ENCODE results near the gene ALKBH6. TPM values are rescaled to one million over a fixed set of nuclear protein-coding genes. Genes with fewer than 3 reads are reported as not detected.

ALKBH6 gene
- total and polyA plus RNA-seq, 4 donors = 6.3 to 11.8 (median 8.8) TPM

DNA sequence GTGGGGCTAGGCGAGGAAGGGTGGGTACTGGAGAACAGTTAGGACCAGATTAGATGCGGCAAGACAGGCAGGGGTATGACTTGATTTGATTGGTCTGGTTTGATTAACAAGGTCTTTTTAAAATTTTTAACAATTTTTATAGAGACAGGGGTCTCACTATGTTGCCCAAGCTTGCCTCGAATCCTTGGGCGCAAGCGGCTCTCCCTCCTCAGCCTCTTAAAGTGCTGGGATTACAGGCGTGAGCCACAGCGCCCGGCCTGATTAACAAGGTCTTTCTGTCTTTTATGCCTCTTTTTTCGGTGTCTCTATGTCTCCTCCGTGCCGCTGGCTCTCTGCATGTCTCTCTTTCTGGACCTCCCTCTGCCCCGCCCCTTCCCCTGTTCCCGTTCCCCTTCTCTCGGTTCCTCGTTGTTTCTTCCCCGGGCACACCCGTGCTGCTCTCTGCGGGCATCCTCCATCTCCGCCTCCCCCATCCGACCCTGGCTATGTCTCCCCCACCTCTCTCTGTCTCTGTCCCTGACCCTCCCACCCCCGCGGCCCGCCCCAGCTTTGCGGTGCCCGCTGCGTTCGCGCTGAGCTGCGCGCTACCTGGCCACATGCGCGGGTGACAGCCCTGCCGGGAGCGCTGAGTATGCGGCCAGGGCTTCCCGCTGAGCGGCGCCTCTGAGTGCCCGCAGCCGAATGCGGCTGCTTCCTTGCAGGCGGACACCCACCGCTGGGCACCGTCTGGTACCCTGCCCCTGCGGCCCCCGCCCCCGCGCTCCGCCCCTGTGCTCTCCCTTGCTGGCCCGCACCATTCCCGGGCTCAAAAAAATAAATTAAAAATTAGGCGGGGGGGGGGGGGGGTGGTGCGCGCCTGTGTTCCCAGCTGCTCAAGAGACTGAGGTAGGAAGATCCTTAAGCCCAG lies 27.1 kb downstream of the ALKBH6 start:
- Histone ChIP-seq H3K4me1 (ENCODE audit: control insufficient read depth in 4 of 4, insufficient read depth in 4 of 4, low read length in 3 of 4) (peaks cover 0 to 4% (median 0%) of the 10 kb centered on the region in 4 donors), H3K9me3 (ENCODE audit: control insufficient read depth in 4 of 4, low read length in 3 of 4) (no peaks in the 10 kb centered on the region), H3K4me3 (ENCODE audit: low read depth in 1 of 3, low read length in 3 of 3) (peak overlapping the region in 1 of 3 donors; percentile 36), H3K9ac (ENCODE audit: low read depth in 1 of 2, low read length in 2 of 2) (no peak overlapping the region), H3K36me3 (ENCODE audit: control insufficient read depth in 4 of 4, insufficient read depth in 3 of 4, low read depth in 1 of 4, low read length in 3 of 4) (no peaks in the 10 kb centered on the region), H3K27ac (ENCODE audit: low read depth in 1 of 2, low read length in 2 of 2) (no peak overlapping the region), H3K27me3 (ENCODE audit: control insufficient read depth in 4 of 4, insufficient read depth in 4 of 4, low read length in 3 of 4) (peaks cover 0 to 4% (median 0%) of the 10 kb centered on the region in 4 donors)
- WGBS = 10% methylated on average over 54 of the region's 54 CpGs
- TF ChIP-seq HNF4A (conservative IDR thresholded peaks at IDR 0.05) (no peak), RXRA (IDR thresholded peaks at IDR 0.05) (no peak), HNF4G (IDR thresholded peaks at IDR 0.05) (no peak), FOXA1 (IDR thresholded peaks at IDR 0.05) (no peak), FOXA2 (IDR thresholded peaks at IDR 0.05) (no peak), TAF1 (conservative IDR thresholded peaks at IDR 0.05) (no peak), SP1 (IDR thresholded peaks at IDR 0.05) (no peak), YY1 (IDR thresholded peaks at IDR 0.05) (no peak), JUND (IDR thresholded peaks at IDR 0.05) (no peak), GABPA (IDR thresholded peaks at IDR 0.05 in 1 of 2, conservative IDR thresholded peaks at IDR 0.05 in 1 of 2) (no peak)
- TF ChIP-seq, protein P1, sequence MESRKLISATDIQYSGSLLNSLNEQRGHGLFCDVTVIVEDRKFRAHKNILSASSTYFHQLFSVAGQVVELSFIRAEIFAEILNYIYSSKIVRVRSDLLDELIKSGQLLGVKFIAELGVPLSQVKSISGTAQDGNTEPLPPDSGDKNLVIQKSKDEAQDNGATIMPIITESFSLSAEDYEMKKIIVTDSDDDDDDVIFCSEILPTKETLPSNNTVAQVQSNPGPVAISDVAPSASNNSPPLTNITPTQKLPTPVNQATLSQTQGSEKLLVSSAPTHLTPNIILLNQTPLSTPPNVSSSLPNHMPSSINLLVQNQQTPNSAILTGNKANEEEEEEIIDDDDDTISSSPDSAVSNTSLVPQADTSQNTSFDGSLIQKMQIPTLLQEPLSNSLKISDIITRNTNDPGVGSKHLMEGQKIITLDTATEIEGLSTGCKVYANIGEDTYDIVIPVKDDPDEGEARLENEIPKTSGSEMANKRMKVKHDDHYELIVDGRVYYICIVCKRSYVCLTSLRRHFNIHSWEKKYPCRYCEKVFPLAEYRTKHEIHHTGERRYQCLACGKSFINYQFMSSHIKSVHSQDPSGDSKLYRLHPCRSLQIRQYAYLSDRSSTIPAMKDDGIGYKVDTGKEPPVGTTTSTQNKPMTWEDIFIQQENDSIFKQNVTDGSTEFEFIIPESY (IDR thresholded peaks at IDR 0.05) = no peak
- TF ChIP-seq, protein P2, sequence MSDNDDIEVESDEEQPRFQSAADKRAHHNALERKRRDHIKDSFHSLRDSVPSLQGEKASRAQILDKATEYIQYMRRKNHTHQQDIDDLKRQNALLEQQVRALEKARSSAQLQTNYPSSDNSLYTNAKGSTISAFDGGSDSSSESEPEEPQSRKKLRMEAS (IDR thresholded peaks at IDR 0.05) = no peak
- TF ChIP-seq, protein P3, sequence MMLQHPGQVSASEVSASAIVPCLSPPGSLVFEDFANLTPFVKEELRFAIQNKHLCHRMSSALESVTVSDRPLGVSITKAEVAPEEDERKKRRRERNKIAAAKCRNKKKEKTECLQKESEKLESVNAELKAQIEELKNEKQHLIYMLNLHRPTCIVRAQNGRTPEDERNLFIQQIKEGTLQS (IDR thresholded peaks at IDR 0.05) = no peak
- DNase-seq (ENCODE audit: low spot score) = no peak

DNA sequence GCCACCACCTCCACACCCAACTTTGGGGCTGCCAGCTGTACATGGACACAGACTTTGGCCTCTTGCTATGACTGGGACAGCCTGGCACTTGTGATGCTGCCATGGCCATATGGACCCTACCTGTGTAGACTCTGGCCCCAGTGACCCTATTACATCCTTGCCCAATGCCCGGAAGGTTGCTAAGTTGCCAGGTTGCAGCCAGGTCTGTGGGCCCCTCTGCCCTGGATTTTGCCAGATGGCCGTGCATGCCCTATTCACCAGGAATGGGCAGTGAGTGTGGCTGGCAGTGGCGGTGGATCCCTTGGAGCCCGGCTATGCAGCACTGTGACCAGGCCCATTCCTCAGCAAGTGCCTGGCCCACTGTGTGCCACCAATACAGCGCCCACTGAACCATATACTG lies 27.9 kb downstream of the ALKBH6 start:
- Histone ChIP-seq H3K9me3 (ENCODE audit: control insufficient read depth in 4 of 4, low read length in 3 of 4) (no peaks in the 10 kb centered on the region), H3K27me3 (ENCODE audit: control insufficient read depth in 4 of 4, insufficient read depth in 4 of 4, low read length in 3 of 4) (peaks cover 0 to 4% (median 0%) of the 10 kb centered on the region in 4 donors)
- WGBS = 88% methylated on average over 5 of the region's 5 CpGs

More for the DNA sequence above, 27.9 kb downstream of the ALKBH6 start:
- H3K36me3 ChIP-seq (ENCODE audit: control insufficient read depth in 4 of 4, insufficient read depth in 3 of 4, low read depth in 1 of 4, low read length in 3 of 4) = no peaks in the 10 kb centered on the region
- no peak overlapping the region for H3K9ac ChIP-seq (ENCODE audit: low read depth in 1 of 2, low read length in 2 of 2)
- DNase-seq (ENCODE audit: low spot score) = no peak
- TF ChIP-seq NR2F2 (IDR thresholded peaks at IDR 0.05) (no peak), SP1 (IDR thresholded peaks at IDR 0.05) (no peak), GABPA (IDR thresholded peaks at IDR 0.05 in 1 of 2, conservative IDR thresholded peaks at IDR 0.05 in 1 of 2) (no peak), JUND (IDR thresholded peaks at IDR 0.05) (no peak), RXRA (IDR thresholded peaks at IDR 0.05) (no peak), TAF1 (conservative IDR thresholded peaks at IDR 0.05) (no peak), YY1 (IDR thresholded peaks at IDR 0.05) (no peak), EGR1 (IDR thresholded peaks at IDR 0.05; ENCODE audit: low read depth in 2 of 2) (no peak), RAD21 (IDR thresholded peaks at IDR 0.05) (no peak), HNF4A (conservative IDR thresholded peaks at IDR 0.05) (no peak), FOXA2 (IDR thresholded peaks at IDR 0.05) (no peak)
- TF ChIP-seq, protein P2 (IDR thresholded peaks at IDR 0.05) = no peak
- TF ChIP-seq, protein P4, sequence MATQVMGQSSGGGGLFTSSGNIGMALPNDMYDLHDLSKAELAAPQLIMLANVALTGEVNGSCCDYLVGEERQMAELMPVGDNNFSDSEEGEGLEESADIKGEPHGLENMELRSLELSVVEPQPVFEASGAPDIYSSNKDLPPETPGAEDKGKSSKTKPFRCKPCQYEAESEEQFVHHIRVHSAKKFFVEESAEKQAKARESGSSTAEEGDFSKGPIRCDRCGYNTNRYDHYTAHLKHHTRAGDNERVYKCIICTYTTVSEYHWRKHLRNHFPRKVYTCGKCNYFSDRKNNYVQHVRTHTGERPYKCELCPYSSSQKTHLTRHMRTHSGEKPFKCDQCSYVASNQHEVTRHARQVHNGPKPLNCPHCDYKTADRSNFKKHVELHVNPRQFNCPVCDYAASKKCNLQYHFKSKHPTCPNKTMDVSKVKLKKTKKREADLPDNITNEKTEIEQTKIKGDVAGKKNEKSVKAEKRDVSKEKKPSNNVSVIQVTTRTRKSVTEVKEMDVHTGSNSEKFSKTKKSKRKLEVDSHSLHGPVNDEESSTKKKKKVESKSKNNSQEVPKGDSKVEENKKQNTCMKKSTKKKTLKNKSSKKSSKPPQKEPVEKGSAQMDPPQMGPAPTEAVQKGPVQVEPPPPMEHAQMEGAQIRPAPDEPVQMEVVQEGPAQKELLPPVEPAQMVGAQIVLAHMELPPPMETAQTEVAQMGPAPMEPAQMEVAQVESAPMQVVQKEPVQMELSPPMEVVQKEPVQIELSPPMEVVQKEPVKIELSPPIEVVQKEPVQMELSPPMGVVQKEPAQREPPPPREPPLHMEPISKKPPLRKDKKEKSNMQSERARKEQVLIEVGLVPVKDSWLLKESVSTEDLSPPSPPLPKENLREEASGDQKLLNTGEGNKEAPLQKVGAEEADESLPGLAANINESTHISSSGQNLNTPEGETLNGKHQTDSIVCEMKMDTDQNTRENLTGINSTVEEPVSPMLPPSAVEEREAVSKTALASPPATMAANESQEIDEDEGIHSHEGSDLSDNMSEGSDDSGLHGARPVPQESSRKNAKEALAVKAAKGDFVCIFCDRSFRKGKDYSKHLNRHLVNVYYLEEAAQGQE (IDR thresholded peaks at IDR 0.05) = no peak
- TF ChIP-seq, protein P3 (IDR thresholded peaks at IDR 0.05) = no peak
- TF ChIP-seq, protein P1 (IDR thresholded peaks at IDR 0.05) = no peak
- no peak overlapping the region for H3K27ac ChIP-seq (ENCODE audit: low read depth in 1 of 2, low read length in 2 of 2)
- no peak overlapping the region for H3K4me3 ChIP-seq (ENCODE audit: low read depth in 1 of 3, low read length in 3 of 3)
- H3K4me1 ChIP-seq (ENCODE audit: control insufficient read depth in 4 of 4, insufficient read depth in 4 of 4, low read length in 3 of 4) = peaks cover 0 to 4% (median 0%) of the 10 kb centered on the region in 4 donors
